ENCODE data around the gene MEIOSIN. TPM values are rescaled to one million over a fixed set of nuclear protein-coding genes. Genes with fewer than 3 reads are reported as not detected.
"Not testable (repeated sequence)": the region's sequence is repeated elsewhere in the genome, so short reads cannot be mapped to it uniquely, and the experiment has no call there.

Gene MEIOSIN
- total RNA-seq, 1 donor from 2014 or later = not detected

GRCh38 chr19:45717131-45717982 lies 15.9 kb upstream of the MEIOSIN start:
- ATAC-seq (peak; percentile 89), DNase-seq (ENCODE audit: low spot score) (peak; percentile 100)

DNA sequence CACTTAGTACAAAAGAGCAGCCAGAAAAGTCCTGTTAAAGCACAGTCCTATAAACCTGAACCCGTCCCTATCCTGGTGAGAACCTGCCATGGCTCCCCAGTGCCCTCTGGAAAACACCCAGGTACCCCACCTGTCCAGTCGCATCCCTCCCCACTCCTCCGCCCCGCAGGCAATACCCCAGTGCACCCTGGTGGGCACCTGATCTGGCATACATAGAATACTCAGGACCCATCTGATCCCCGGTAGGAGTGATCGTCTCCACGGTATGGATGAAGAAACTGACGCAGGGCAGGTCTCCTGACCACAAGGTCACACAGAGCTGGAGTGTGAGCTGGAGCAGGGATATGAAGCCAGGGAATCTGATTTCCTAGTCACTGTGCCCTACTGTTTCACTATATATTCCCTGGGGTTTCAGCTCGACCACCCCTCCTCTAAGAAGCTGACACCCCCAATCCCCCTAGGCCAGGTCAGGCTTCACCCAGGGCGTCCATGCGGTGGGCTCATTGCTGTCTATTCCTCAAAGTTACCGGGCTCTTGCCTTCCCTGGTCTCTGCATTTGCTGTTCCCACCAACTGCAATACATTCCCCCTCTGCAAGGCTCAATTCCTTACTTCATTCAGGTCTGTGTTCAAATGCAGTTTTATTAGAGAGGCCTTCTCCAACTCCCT lies 15.1 kb upstream of the MEIOSIN start:
- DNase-seq (ENCODE audit: low spot score) (peak; percentile 52), ATAC-seq (no peak)

GRCh38 chr19:45720065-45720464 lies 13.2 kb upstream of the MEIOSIN start:
- ATAC-seq; DNase-seq (ENCODE audit: low spot score): not testable (repeated sequence)

GRCh38 chr19:45728683-45729082 lies 4.6 kb upstream of the MEIOSIN start:
- ATAC-seq = not testable (repeated sequence)

GRCh38 chr19:45729800-45730290 lies 3.4 kb upstream of the MEIOSIN start:
- DNase-seq (ENCODE audit: low spot score) (no peak), ATAC-seq (no peak)

More at GRCh38 chr19:45728683-45729082, 4.6 kb upstream of the MEIOSIN start:
- not testable (repeated sequence) for DNase-seq (ENCODE audit: low spot score)

DNA sequence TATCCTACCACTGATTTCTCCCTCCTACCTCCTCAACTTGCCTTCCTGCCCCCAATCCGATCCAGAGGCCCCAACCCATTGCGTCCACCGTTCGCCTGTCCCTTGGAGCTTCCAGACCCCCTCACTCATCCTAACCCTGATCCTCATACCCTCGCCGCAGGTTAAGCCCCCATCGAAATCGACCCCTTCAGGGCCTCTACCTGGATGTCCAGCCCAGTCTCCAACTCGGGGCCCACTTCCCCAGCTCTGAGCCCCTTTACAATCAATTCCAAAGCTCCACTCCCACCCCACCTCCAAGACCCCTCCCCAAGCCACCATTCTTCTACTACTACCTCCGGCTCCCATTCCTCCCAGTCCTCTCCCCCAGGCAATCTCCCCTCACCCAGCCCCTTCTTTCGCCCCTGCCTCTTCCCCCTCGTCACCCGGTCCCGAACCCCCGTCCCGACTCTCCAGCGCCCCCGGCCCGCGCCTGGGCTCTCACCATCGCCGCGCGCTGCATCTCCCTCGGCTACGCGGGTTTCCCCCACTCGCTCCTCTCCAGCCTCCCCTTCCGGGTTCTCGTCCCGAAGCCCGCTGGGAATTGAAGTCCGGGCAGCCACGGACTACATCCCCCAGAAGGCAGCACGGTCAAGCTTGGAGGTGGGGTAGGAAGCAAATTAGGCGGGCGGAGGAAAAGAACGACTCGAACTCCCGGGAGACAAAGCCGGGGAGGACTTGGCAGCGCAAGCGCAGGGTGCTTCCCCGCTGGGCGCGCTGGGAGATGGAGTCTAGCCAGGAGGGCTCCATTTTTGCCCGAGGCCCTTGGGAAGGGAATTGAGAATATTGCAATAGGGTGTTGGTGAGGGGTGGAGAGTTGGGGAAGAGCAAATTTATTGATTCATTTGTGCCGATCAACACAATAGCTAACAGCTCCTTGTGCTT lies 2.6 kb upstream of the MEIOSIN start, which contains the start of gene FBXO46:
Gene FBXO46 (minus strand): TSS at position 529 of the 921 bp plus-strand sequence. CDS start 17,401 bp downstream, outside the sequence.
- DNase-seq (ENCODE audit: low spot score) (peak; percentile 98), ATAC-seq (peak; percentile 98)

DNA sequence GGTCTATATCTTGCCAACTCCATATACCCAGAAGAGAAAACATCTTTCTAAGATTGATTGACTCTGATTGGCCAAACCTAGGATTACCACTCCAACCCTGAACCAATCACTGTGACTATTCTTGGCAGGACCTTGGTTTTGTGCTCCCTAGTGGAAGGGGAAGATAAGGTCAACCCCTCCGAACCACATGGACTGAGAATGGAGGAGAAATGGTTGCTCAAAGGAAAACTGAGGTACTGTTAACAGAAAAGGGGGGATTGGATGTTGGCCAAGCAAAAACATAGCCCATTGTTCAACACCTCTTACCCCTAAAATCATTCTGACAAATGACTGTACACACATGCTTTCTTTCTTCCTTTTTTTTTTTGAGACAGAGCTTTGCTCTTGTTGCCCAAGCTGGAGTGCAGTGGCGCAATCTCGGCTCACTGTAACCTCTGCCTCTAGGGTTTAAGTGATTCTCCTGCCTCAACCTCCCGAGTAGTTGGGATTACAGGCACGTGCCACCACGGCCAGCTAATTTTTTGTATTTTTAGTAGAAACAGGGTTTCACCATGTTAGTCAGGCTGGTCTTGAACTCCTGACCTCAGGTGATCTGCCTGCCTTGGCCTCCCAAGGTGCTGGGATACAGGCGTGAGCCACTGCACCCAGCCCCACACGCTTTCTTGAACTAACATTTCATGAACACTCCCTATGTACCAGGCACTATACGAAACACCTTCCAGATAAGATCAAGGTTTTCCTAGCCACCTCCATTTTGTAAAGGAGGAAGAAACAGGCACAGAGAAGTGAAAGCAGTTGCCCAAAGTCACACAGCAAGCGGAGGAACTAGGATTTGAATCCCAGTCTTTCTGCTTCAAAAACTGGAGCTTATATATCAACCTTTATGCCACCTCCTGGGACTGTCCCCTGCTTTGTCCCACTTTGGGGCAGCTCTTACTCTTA lies 6.5 kb downstream of the MEIOSIN start:
- ATAC-seq (no peak), DNase-seq (ENCODE audit: low spot score) (no peak)

DNA sequence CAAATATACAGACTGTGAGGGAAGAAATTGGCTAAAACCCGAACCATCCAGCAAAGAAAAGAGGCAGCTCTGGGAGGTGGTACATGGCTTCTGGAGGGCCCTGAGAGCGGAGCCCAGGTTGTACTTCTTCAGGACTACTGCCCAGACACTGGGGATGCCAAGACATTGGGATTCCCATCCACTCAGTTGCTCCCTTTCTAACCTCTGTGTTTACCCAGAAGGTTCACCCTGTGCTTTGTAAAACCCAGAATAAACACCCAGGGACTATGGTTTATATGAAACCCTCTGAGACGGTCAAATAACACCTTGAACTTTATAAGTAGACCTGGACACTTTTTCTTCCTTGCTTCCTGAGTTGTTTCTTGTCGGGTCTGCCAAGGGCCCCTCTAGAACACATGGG lies 9.7 kb downstream of the MEIOSIN start:
- ATAC-seq (no peak), DNase-seq (ENCODE audit: low spot score) (no peak)

DNA sequence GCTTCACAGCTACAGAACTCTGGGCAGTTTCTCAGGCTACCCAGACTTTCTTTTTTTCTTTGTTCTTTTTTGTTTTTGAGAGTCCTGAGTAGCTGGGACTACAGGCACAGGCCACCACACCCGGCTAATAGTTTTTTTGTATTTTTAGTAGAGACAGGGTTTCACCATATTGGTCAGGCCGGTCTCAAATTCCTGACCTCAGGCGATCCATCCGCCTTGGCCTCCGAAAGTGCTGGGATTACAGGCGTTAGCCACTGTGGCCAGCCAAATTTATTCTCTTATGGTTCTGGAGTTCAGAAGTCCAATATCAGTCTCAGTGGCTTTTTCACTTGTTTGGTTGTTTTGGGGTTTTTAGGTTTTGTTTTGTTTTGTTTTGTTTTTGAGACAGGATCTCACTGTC lies 12.4 kb downstream of the MEIOSIN start:
- ATAC-seq = no peak
- DNase-seq (ENCODE audit: low spot score) = no peak

DNA sequence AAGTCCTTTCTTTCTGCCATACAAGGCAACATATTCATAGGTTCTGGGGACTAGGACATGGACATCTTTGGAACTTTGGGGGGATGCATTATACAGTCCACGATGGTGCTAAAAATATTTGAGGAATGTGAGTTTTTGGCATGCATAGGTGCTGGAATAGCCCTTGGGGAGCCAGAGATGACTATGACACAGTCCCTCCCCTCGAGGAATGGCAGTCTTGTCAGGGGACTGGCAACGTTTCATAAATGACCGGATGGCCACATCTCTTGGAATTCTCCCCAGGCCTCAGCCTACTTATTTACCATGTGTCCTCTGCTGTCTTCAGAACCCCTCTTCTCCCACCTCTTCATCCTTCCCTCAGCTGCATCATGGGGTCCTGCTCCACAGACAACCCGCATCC lies 13.6 kb downstream of the MEIOSIN start:
- DNase-seq (ENCODE audit: low spot score) (no peak), ATAC-seq (no peak)

DNA sequence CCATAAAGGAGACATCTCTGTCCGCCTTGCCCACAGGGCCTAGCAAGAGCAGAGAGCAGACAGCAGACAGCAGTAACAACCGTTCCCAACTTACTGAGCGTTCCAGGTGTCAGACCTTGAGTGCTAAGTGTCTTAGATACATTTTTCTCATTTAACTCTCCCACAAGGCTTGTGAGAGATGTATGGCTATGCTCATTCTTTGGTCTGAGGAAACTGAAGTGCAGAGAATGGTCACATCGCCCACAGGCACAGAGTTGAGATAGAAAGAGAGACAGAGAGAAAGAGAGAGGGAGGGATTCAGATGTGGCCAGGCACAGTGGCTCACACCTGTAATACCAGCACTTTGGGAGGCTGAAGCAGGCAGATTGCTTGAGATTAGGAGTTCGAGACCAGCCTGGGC lies 14.3 kb downstream of the MEIOSIN start:
- DNase-seq (ENCODE audit: low spot score) (no peak), ATAC-seq (no peak)

- ATAC-seq; DNase-seq (ENCODE audit: low spot score): not testable (repeated sequence)
Observed at GRCh38 chr19:45751483-45751882, 18.2 kb downstream of the MEIOSIN start.

GRCh38 chr19:45752639-45753038 lies 19.4 kb downstream of the MEIOSIN start:
- no peak for DNase-seq (ENCODE audit: low spot score)
- ATAC-seq = no peak

DNA sequence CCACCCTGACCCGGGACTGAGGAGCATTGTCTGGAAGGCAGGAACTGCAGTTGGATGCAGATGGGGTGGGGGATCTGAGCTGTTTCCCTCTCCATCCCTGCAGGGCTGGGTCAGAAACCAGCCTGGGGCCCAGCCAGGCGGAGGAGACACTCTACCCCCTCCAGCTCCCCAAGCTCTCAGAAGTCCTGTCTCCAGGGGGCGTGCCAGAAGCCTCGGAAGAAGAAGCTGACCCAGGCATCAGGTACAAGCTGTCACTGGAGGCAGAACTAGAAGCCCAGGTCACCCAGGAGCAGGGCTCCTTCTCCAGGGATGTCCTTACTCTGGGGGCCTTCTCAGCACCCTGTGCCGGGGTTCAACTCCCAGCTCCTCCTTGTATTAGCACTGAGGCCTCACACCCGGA lies 20.3 kb downstream of the MEIOSIN start:
- DNase-seq (ENCODE audit: low spot score) (no peak), ATAC-seq (no peak)

GRCh38 chr19:45754323-45754722 lies 21.1 kb downstream of the MEIOSIN start:
- no peak for ATAC-seq
- DNase-seq (ENCODE audit: low spot score) = no peak

DNA sequence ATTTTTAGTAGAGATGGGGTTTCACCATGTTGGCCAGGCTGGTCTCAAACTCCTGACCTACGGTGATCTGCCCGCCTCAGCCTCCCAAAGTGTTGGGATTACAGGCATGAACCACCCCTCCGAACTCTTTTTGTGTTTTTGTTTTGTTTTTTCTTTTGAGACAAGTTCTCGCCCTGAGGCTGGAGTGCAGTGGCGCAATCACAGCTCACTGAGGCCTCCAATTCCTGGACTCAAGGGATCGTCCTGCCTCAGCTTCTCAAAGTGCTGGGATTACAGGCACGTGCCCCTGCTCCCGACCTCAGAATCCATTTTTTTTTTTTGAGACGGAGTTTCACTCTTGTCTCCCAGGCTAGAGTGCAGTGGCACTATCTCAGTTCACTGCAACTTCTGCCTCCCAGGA lies 24.5 kb downstream of the MEIOSIN start:
- DNase-seq (ENCODE audit: low spot score) = no peak
- ATAC-seq = no peak

- ATAC-seq = no peak
Observed at GRCh38 chr19:45758921-45759320, 25.7 kb downstream of the MEIOSIN start.

DNA sequence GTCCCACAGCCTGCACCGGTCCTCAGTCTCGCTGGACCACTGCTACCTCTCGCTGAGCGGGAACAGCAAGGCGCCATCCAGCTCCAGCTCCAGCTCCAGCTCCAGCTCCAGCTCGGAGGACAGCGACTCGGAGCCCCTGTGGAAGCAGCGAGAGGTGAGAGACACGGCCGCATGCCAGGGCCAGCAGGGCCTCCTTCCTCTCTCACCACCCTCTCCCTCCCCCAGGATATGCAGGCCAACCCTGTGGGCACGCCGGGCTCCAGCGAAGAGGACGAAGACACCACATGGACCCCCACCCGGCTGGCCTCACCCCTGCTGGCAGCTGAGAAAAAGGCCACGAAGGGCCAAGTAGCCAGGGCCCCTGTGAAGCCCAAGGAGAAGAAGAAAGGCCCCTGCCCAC lies 28.5 kb downstream of the MEIOSIN start:
- DNase-seq (ENCODE audit: low spot score) (no peak), ATAC-seq (no peak)

More at GRCh38 chr19:45758921-45759320, 25.7 kb downstream of the MEIOSIN start:
- no peak for DNase-seq (ENCODE audit: low spot score)

GRCh38 chr19:45762870-45763631 lies 29.8 kb downstream of the MEIOSIN start:
- no peak for ATAC-seq

More at GRCh38 chr19:45762870-45763631, 29.8 kb downstream of the MEIOSIN start:
- no peak for DNase-seq (ENCODE audit: low spot score)
